Loucy (cell line): ENCODE data around the gene CFAP54.
"Not testable (repeated sequence)": the region's sequence is repeated elsewhere in the genome, so short reads cannot be mapped to it uniquely, and the experiment has no call there.

Experiments used
- H2AFZ ChIP-seq: fragments of 200-600 bp; sonication (generic); 2 replicates; pipeline ENCODE4 v1.6.0; 2016; ENCODE audit warnings: antibody characterized with exemption, mild to moderate bottlenecking, low read length, moderate library complexity
- H3F3A ChIP-seq: fragments of 200-600 bp; 2 replicates; pipeline ENCODE4 v1.6.0; 2016; ENCODE audit warnings: antibody characterized with exemption, low read depth, mild to moderate bottlenecking
- H3K27me3 ChIP-seq: fragments of 200-600 bp; sonication (generic); 2 replicates; pipeline ENCODE4 v1.6.1; 2014; ENCODE audit warnings: low read length, mild to moderate bottlenecking; ENCODE audit not compliant: insufficient read depth, poor library complexity, severe bottlenecking
- H3K36me3 ChIP-seq: fragments of 200-600 bp; sonication (generic); 2 replicates; pipeline ENCODE4 v1.6.1; 2016; ENCODE audit warnings: low read length; ENCODE audit not compliant: insufficient read depth
- H3K4me1 ChIP-seq: fragments of 200-600 bp; sonication (generic); 2 replicates; pipeline ENCODE4 v1.5.1; 2014; ENCODE audit warnings: low read length, mild to moderate bottlenecking; ENCODE audit not compliant: insufficient read depth, poor library complexity, severe bottlenecking
- H3K4me2 ChIP-seq: fragments of 200-600 bp; sonication (generic); 2 replicates; pipeline ENCODE4 v1.6.0; 2014; ENCODE audit warnings: antibody characterized with exemption, low read length, low read depth, mild to moderate bottlenecking; ENCODE audit not compliant: poor library complexity, severe bottlenecking
- H3K4me3 ChIP-seq: fragments of 200-600 bp; sonication (generic); 2 replicates; pipeline ENCODE4 v1.5.1; 2014; ENCODE audit warnings: low read length, mild to moderate bottlenecking, mixed read lengths; ENCODE audit not compliant: poor library complexity, severe bottlenecking
- H3K79me2 ChIP-seq: fragments of 200-600 bp; sonication (generic); 2 replicates; pipeline ENCODE4 v1.6.1; 2014; ENCODE audit warnings: low read length; ENCODE audit not compliant: insufficient read depth
- H3K9ac ChIP-seq: fragments of 200-600 bp; sonication (generic); 2 replicates; pipeline ENCODE4 v1.6.0; 2014; ENCODE audit warnings: mild to moderate bottlenecking, low read depth, low read length, moderate library complexity; ENCODE audit not compliant: poor library complexity, severe bottlenecking
- H3K9me2 ChIP-seq: fragments of 200-600 bp; sonication (generic); replicated peaks from 2 replicates; pipeline ENCODE4 v1.6.1; 2016; ENCODE audit warnings: low read depth, low read length, mixed read lengths
- H3K9me3 ChIP-seq: fragments of 200-600 bp; sonication (generic); 2 replicates; pipeline ENCODE4 v1.6.1; 2014; ENCODE audit warnings: mild to moderate bottlenecking, antibody characterized with exemption, low read length, low read depth; ENCODE audit not compliant: insufficient read depth
- H4K20me1 ChIP-seq: fragments of 200-600 bp; sonication (generic); 2 replicates; pipeline ENCODE4 v1.6.0; 2014; ENCODE audit warnings: antibody characterized with exemption, low read length, mild to moderate bottlenecking; ENCODE audit not compliant: insufficient read depth, poor library complexity, severe bottlenecking
- CTCF ChIP-seq: fragments of 200-600 bp; sonication (generic); conservative IDR thresholded peaks from 2 replicates; pipeline ENCODE4 v1.5.1; 2014; ENCODE audit warnings: mild to moderate bottlenecking, antibody characterized with exemption, low read length
- EZH2phosphoT487 ChIP-seq: fragments of 200-600 bp; IDR thresholded peaks from 2 replicates; pipeline ENCODE4 v1.6.1; 2018; ENCODE audit warnings: antibody characterized with exemption, mild to moderate bottlenecking, moderate library complexity, borderline replicate concordance

CFAP54 gene

GRCh38 chr12:96493106-96493505 is 3.7 kb downstream of the CFAP54 start:
- no peaks in the 10 kb centered on the region for H3K27me3 ChIP-seq
- H3K4me3 ChIP-seq, result no peak overlapping the region
- H3K36me3 ChIP-seq, result no peaks in the 10 kb centered on the region
- H3K79me2 ChIP-seq, result no peaks in the 10 kb centered on the region
- no peaks in the 10 kb centered on the region for H3K9me2 ChIP-seq
- no peaks in the 10 kb centered on the region for H3F3A ChIP-seq
- H3K9me3 ChIP-seq, result no peaks in the 10 kb centered on the region
- no peak overlapping the region for H3K4me2 ChIP-seq
- no peak overlapping the region for H2AFZ ChIP-seq
- H4K20me1 ChIP-seq, result no peaks in the 10 kb centered on the region
- H3K9ac ChIP-seq, result no peak overlapping the region
- TF ChIP-seq EZH2phosphoT487 (no peak), CTCF (no peak)
- H3K4me1 ChIP-seq, result peaks cover 4% of the 10 kb centered on the region

GRCh38 chr12:96494154-96494553 is 4.8 kb downstream of the CFAP54 start:
- H3K4me3 ChIP-seq, H3K9me2 ChIP-seq, H3K4me1 ChIP-seq, H3K27me3 ChIP-seq, H3K9me3 ChIP-seq, H3K9ac ChIP-seq, H3K4me2 ChIP-seq, H3K36me3 ChIP-seq, H4K20me1 ChIP-seq, H2AFZ ChIP-seq, H3K79me2 ChIP-seq, H3F3A ChIP-seq: not testable (repeated sequence)

GRCh38 chr12:96495155-96495554 is 5.8 kb downstream of the CFAP54 start:
- no peaks in the 10 kb centered on the region for H4K20me1 ChIP-seq
- TF ChIP-seq EZH2phosphoT487 (no peak), CTCF (no peak)
- H2AFZ ChIP-seq, result no peak overlapping the region
- no peaks in the 10 kb centered on the region for H3K9me3 ChIP-seq
- no peak overlapping the region for H3K4me3 ChIP-seq
- H3K4me1 ChIP-seq, result peaks cover 5% of the 10 kb centered on the region
- no peaks in the 10 kb centered on the region for H3K27me3 ChIP-seq
- no peaks in the 10 kb centered on the region for H3F3A ChIP-seq
- no peak overlapping the region for H3K9ac ChIP-seq
- no peaks in the 10 kb centered on the region for H3K36me3 ChIP-seq
- H3K79me2 ChIP-seq, result no peaks in the 10 kb centered on the region
- no peak overlapping the region for H3K4me2 ChIP-seq
- no peaks in the 10 kb centered on the region for H3K9me2 ChIP-seq

- H3K79me2 ChIP-seq, result no peaks in the 10 kb centered on the region
- H3K4me3 ChIP-seq, result no peak overlapping the region
- no peaks in the 10 kb centered on the region for H3K9me3 ChIP-seq
- no peaks in the 10 kb centered on the region for H4K20me1 ChIP-seq
- TF ChIP-seq CTCF (no peak), EZH2phosphoT487 (no peak)
- H3K4me2 ChIP-seq, result no peak overlapping the region
- H3K27me3 ChIP-seq, result no peaks in the 10 kb centered on the region
- H3K9me2 ChIP-seq, result no peaks in the 10 kb centered on the region
- H3K4me1 ChIP-seq, result peaks cover 13% of the 10 kb centered on the region
- no peaks in the 10 kb centered on the region for H3F3A ChIP-seq
- H3K36me3 ChIP-seq, result no peaks in the 10 kb centered on the region
- H2AFZ ChIP-seq, result no peak overlapping the region
- H3K9ac ChIP-seq, result no peak overlapping the region
Measured at GRCh38 chr12:96495841-96496545, 6.6 kb downstream of the CFAP54 start.
